DOHH2 (cell line): Measurements from ENCODE around the gene CCDC80.

Experiments used
- CTCF ChIP-seq: fragments of 200-600 bp; sonication (generic); IDR thresholded peaks from one replicate; pipeline ENCODE4 v1.5.1; 2014; ENCODE audit warnings: antibody characterized with exemption, mild to moderate bottlenecking, low read depth, low read length; ENCODE audit not compliant: poor library complexity, severe bottlenecking
- EZH2phosphoT487 ChIP-seq: fragments of 200-600 bp; sonication (generic); IDR thresholded peaks from 2 replicates; pipeline ENCODE4 v1.6.1; 2017; ENCODE audit warnings: borderline replicate concordance, mild to moderate bottlenecking, antibody characterized with exemption, low read length, moderate library complexity, mixed read lengths

- TF ChIP-seq CTCF = no peak
- no peak for TF ChIP-seq EZH2phosphoT487
Observed at GRCh38 chr3:112689989-112690388, 49.0 kb upstream of the CCDC80 start.
